Measurements from ENCODE around the gene MTAP. TPM values are rescaled to one million over a fixed set of nuclear protein-coding genes. Genes with fewer than 3 reads are reported as not detected.

The MTAP gene
- polyA plus RNA-seq, 1 donor from 2014 or later, result 7.7 TPM

- no peaks in the 10 kb centered on the region for H3F3A ChIP-seq (ENCODE audit: insufficient read depth, low read length, poor library complexity, severe bottlenecking)
- H2AFZ ChIP-seq (ENCODE audit: low read depth, low read length), result no peak overlapping the region
- H3K4me3 ChIP-seq (ENCODE audit: low read length), result no peak overlapping the region
- TF ChIP-seq MXI1 (conservative IDR thresholded peaks at IDR 0.05; ENCODE audit: poor library complexity, severe bottlenecking) (no peak), EZH2 (IDR thresholded peaks at IDR 0.05; ENCODE audit: borderline replicate concordance, insufficient read depth, low read length, poor library complexity, severe bottlenecking) (no peak), RAD21 (conservative IDR thresholded peaks at IDR 0.05) (no peak), SMC3 (conservative IDR thresholded peaks at IDR 0.05; ENCODE audit: poor library complexity) (no peak), EP300 (conservative IDR thresholded peaks at IDR 0.05; ENCODE audit: poor library complexity, severe bottlenecking) (no peak), TAF1 (IDR thresholded peaks at IDR 0.05; ENCODE audit: low read depth) (no peak), POLR2AphosphoS5 (IDR thresholded peaks at IDR 0.05) (no peak)
- TF ChIP-seq, protein P1, sequence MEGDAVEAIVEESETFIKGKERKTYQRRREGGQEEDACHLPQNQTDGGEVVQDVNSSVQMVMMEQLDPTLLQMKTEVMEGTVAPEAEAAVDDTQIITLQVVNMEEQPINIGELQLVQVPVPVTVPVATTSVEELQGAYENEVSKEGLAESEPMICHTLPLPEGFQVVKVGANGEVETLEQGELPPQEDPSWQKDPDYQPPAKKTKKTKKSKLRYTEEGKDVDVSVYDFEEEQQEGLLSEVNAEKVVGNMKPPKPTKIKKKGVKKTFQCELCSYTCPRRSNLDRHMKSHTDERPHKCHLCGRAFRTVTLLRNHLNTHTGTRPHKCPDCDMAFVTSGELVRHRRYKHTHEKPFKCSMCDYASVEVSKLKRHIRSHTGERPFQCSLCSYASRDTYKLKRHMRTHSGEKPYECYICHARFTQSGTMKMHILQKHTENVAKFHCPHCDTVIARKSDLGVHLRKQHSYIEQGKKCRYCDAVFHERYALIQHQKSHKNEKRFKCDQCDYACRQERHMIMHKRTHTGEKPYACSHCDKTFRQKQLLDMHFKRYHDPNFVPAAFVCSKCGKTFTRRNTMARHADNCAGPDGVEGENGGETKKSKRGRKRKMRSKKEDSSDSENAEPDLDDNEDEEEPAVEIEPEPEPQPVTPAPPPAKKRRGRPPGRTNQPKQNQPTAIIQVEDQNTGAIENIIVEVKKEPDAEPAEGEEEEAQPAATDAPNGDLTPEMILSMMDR (IDR thresholded peaks at IDR 0.05; ENCODE audit: poor library complexity, severe bottlenecking), result no peak
- TF ChIP-seq, protein P2, sequence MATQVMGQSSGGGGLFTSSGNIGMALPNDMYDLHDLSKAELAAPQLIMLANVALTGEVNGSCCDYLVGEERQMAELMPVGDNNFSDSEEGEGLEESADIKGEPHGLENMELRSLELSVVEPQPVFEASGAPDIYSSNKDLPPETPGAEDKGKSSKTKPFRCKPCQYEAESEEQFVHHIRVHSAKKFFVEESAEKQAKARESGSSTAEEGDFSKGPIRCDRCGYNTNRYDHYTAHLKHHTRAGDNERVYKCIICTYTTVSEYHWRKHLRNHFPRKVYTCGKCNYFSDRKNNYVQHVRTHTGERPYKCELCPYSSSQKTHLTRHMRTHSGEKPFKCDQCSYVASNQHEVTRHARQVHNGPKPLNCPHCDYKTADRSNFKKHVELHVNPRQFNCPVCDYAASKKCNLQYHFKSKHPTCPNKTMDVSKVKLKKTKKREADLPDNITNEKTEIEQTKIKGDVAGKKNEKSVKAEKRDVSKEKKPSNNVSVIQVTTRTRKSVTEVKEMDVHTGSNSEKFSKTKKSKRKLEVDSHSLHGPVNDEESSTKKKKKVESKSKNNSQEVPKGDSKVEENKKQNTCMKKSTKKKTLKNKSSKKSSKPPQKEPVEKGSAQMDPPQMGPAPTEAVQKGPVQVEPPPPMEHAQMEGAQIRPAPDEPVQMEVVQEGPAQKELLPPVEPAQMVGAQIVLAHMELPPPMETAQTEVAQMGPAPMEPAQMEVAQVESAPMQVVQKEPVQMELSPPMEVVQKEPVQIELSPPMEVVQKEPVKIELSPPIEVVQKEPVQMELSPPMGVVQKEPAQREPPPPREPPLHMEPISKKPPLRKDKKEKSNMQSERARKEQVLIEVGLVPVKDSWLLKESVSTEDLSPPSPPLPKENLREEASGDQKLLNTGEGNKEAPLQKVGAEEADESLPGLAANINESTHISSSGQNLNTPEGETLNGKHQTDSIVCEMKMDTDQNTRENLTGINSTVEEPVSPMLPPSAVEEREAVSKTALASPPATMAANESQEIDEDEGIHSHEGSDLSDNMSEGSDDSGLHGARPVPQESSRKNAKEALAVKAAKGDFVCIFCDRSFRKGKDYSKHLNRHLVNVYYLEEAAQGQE (IDR thresholded peaks at IDR 0.05; ENCODE audit: borderline replicate concordance), result no peak
- no peaks in the 10 kb centered on the region for H3K79me2 ChIP-seq (replicated peaks; ENCODE audit: insufficient read depth, low read length)
- no peaks in the 10 kb centered on the region for H3K9me3 ChIP-seq (ENCODE audit: low read length)
- no peaks in the 10 kb centered on the region for H4K20me1 ChIP-seq (ENCODE audit: insufficient read depth)
- no peak overlapping the region for H3K4me2 ChIP-seq (ENCODE audit: low read length)
- H3K9ac ChIP-seq (ENCODE audit: low read length), result no peak overlapping the region
- no peaks in the 10 kb centered on the region for H3K9me2 ChIP-seq (ENCODE audit: insufficient read depth, low read length)
- H3K27ac ChIP-seq (ENCODE audit: low read length), result no peak overlapping the region
- H3K36me3 ChIP-seq (ENCODE audit: insufficient read depth, low read length), result no peaks in the 10 kb centered on the region
- no peaks in the 10 kb centered on the region for H3K27me3 ChIP-seq (ENCODE audit: insufficient read depth, low read depth, low read length)
Observed at GRCh38 chr9:21754741-21755140, 47.7 kb upstream of the MTAP start.

- H3K9me3 ChIP-seq (ENCODE audit: low read length), result no peaks in the 10 kb centered on the region
- H2AFZ ChIP-seq (ENCODE audit: low read depth, low read length), result no peak overlapping the region
- H3K79me2 ChIP-seq (replicated peaks; ENCODE audit: insufficient read depth, low read length), result no peaks in the 10 kb centered on the region
- H4K20me1 ChIP-seq (ENCODE audit: insufficient read depth), result no peaks in the 10 kb centered on the region
- no peaks in the 10 kb centered on the region for H3K9me2 ChIP-seq (ENCODE audit: insufficient read depth, low read length)
- H3K9ac ChIP-seq (ENCODE audit: low read length), result no peak overlapping the region
- H3K36me3 ChIP-seq (ENCODE audit: insufficient read depth, low read length), result no peaks in the 10 kb centered on the region
- H3K4me2 ChIP-seq (ENCODE audit: low read length), result no peak overlapping the region
- TF ChIP-seq, protein P1 (IDR thresholded peaks at IDR 0.05; ENCODE audit: poor library complexity, severe bottlenecking), result no peak
- TF ChIP-seq POLR2AphosphoS5 (IDR thresholded peaks at IDR 0.05), result no peak
- TF ChIP-seq, protein P2 (IDR thresholded peaks at IDR 0.05; ENCODE audit: borderline replicate concordance), result no peak
- TF ChIP-seq SMC3 (conservative IDR thresholded peaks at IDR 0.05; ENCODE audit: poor library complexity), result no peak
- TF ChIP-seq TAF1 (IDR thresholded peaks at IDR 0.05; ENCODE audit: low read depth), result no peak
- no peak for TF ChIP-seq EZH2 (IDR thresholded peaks at IDR 0.05; ENCODE audit: borderline replicate concordance, insufficient read depth, low read length, poor library complexity, severe bottlenecking)
- TF ChIP-seq MXI1 (conservative IDR thresholded peaks at IDR 0.05; ENCODE audit: poor library complexity, severe bottlenecking), result no peak
- TF ChIP-seq RAD21 (conservative IDR thresholded peaks at IDR 0.05), result no peak
- TF ChIP-seq EP300 (conservative IDR thresholded peaks at IDR 0.05; ENCODE audit: poor library complexity, severe bottlenecking), result no peak
- H3K27me3 ChIP-seq (ENCODE audit: insufficient read depth, low read depth, low read length), result no peaks in the 10 kb centered on the region
- no peaks in the 10 kb centered on the region for H3F3A ChIP-seq (ENCODE audit: insufficient read depth, low read length, poor library complexity, severe bottlenecking)
- H3K4me3 ChIP-seq (ENCODE audit: low read length), result no peak overlapping the region
- H3K27ac ChIP-seq (ENCODE audit: low read length), result no peak overlapping the region
Observed at GRCh38 chr9:21758540-21758939, 43.9 kb upstream of the MTAP start.

Data from neural cell (in vitro differentiated cells).